Hepatic stellate cell (primary cell): ENCODE data around the gene TMEM18.

Experiments used
- DNase-seq: peaks from one replicate; pipeline ENCODE4 v3.0.0; 2011; ENCODE audit warnings: low spot score

TMEM18 gene

GRCh38 chr2:633371-633770 lies 43.8 kb downstream of the TMEM18 start:
- no peak for DNase-seq

DNA sequence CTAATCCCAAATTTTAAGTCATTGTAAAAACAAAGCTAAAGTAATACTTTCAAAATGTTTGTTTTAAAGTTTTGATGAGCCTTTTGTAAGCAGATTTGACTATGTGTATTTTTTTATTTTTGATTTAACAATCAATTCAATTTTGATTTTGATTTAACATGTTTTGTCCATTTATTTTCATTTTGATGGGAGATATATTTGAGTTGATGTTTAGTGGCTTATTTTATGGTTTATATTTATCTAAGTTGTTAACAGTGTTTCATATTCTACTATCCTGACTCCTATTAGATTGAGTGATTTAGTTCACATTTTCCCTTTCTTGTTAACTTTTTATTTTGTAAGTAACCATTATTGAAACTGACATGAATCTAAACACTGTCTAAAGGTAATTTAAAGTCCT lies 44.7 kb downstream of the TMEM18 start:
- no peak for DNase-seq

DNA sequence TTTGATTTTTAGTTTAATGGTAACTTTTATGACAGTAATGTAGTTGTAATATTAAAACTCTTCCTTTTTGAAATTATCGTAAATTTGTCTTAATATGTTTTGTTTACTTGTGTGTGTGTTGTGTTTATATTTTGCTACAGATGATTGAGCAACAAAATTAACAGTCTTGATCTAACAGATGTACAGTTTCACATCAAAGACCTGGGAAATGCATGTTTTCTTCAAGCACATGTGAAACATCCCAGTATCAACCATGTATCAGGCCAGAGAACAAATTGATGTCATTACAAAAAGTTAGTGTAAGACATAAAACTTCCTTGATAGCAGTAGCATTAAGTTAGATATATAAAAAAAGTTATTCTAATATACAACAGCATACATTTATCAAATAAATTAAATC lies 45.5 kb downstream of the TMEM18 start:
- DNase-seq: no peak

DNA sequence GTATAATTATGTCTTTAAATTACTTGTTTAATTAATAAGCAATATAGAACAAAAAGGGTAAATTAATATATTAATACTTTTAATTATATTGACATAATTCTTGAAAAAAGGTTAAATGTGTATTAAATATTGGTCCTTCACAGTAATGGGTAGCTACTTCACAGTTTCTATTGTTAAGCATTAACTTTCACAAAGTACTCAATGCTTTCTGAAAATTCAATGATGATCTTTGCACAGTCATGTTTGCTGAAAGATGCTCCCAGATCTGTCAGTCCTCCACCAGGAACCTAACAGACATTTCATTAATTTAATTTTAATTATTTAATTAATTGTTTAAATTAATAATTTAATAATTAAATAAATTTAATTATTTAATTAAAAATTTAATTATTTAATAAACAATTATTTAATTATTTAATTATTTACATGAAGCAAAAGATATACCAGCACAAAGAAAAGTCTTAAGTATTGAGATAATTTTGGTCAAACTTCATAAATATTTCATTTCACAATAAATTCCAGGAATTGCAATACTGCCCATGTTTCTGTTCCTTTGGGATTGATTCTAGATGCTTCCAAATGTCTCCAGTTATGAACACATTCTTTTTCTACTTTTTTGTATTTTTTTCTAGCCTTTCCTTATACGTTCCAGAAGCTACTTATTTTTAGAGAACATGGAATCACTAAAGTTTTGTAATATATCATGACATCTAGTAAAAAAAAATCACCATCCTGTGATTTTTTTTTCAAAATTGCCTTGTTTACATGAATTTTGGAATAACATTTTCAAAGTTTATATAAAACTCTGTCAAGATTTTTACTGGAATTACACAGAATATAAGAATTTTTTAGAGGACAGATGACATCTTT lies 46.5 kb downstream of the TMEM18 start:
- no peak for DNase-seq

DNA sequence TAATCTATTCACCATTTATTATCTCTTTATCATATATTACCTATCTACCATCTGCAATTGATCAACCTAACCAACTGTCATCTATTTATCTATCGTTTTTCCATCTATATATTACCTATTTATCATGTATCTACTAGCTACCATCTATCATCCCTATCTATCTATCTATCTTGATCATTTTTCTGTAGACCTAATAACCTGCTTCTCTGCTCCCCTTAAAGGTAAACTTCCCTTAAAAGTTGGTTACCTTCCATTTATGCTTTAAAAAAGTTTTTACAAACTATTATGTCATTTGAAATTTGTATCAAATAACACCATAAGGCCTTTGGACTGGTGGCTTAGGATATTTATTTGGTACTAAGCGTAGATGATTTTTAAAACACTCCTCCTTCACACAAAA lies 47.2 kb downstream of the TMEM18 start:
- DNase-seq: no peak

DNA sequence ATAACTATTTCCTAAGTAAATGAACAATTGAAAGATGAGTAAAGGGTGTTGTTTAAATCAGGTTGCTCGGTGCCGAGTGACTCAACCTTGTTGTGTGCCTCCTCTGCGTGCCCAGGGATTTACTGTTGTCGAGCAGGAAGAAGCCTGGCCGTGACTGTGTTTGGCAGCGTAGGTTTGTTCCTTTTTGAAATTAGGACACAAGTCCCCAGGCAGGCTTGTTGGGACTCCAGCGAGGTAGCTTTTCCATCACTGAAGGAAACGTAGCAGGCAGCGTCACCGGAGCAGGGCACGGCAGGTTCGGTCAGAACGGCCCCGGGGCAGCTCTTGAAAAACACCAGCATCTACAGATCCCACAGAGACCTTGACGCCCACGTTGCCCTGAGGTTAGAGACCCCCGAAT lies 48.6 kb downstream of the TMEM18 start:
- DNase-seq: no peak

DNA sequence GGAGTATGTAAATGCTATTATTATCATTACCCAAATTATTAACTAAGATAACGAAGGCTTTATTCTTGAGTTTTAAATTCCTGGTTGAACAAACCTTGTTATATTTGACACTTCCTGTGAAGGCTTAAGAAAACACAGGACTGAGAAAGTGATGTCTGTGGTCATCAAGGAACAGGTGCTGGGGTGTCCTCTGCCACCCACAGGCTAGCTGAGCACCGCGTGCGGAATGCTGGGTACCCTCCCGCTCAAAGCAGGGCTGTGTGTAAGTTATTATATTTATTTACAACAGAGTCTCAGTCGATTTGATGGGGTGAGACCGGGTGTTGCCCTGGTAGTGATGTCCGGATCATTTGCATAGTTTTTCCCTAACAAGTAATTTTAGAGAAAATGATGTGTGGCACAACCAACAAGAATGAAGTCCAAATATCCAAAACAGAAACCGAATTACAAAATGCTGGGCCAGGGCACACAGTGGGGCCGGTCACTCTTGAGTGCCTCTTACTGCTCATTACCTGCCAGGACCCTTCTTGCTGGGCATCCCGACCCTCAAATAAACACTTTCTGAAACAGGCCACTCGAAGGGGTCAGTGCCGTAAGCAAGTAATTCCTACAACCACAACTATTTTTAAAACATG lies 49.2 kb downstream of the TMEM18 start:
- no peak for DNase-seq

DNA sequence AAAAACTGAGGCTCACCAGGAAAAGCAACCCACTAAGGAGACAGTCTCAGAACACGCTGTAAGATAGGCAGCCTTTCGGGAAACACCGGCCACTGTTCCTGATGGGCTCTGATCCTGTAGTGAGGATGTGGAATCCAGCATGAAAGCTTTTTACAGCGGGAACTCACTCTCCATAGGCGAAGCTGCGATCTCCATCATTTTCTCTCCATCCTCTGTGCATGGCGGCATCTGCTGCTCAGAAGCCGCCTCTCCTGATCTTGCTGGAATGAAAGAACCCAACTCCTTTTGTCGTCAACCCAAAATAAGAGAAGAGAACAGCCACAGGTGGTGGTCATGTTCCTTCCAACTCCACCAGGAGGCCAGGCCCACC lies 49.9 kb downstream of the TMEM18 start:
- no peak for DNase-seq

GRCh38 chr2:626491-627339 lies 50.5 kb downstream of the TMEM18 start:
- no peak for DNase-seq

GRCh38 chr2:625415-626333 lies 51.5 kb downstream of the TMEM18 start:
- no peak for DNase-seq

DNA sequence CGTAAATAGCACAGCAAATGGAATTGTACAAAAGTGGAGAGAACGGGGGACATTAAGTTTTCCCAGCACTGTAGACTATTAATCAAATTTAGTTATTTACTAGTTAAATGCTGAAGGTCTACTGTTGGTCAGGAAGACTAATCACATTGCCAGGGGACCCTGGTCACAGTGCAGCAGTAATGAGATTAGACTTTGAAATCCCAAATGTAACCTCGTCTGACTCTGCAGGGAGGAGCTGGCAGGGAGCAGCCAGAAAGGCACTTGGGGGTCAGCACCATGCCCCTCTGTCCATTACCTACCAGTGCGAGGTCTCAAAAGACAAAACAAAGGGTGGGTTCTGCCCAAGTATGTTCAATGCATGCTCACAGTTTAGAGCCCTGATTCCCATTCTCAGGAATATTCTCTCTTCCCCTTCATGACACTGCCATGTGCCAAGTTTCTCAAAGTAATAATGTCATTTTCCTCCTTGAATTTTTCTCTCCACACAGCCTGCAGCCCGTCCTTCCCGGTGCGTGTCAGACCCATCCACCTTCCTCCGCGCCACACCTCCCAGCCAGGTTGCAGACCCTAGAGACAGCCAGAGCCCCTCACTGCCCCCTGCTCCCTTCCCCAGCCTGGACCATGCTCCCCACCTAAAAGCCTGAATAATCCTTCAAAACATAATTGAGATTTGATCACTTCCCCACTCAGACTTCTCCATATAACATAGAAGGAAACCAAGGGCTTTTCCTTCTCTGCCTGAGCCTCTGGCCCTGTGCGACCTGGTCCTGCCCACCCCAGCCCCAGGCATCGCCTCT lies 52.5 kb downstream of the TMEM18 start:
- DNase-seq: no peak

DNA sequence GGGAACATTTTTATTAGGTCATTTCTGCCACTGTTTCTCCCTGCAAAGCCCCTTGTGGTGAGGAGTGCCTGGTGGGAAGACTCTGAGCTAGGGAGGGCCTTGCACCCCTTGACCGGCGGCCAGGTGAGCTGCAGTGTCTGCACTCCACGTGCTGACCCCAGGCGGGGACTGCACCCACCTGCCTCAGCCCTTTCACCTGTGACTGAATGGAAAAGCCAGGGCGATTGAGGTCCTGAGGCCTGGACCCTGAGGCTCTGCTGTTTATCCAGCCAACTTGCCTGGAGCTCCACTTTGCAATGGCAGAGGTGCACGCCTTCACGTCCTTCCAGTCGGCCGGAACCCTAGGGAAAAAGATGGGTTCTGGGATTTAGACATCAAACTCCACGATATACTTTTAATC lies 53.1 kb downstream of the TMEM18 start:
- no peak for DNase-seq

- no peak for DNase-seq
Measured at GRCh38 chr2:623130-623922, 53.9 kb downstream of the TMEM18 start.

GRCh38 chr2:622357-622756 lies 54.8 kb downstream of the TMEM18 start:
- DNase-seq: no peak

GRCh38 chr2:621303-622099 lies 55.7 kb downstream of the TMEM18 start:
- DNase-seq: no peak

DNA sequence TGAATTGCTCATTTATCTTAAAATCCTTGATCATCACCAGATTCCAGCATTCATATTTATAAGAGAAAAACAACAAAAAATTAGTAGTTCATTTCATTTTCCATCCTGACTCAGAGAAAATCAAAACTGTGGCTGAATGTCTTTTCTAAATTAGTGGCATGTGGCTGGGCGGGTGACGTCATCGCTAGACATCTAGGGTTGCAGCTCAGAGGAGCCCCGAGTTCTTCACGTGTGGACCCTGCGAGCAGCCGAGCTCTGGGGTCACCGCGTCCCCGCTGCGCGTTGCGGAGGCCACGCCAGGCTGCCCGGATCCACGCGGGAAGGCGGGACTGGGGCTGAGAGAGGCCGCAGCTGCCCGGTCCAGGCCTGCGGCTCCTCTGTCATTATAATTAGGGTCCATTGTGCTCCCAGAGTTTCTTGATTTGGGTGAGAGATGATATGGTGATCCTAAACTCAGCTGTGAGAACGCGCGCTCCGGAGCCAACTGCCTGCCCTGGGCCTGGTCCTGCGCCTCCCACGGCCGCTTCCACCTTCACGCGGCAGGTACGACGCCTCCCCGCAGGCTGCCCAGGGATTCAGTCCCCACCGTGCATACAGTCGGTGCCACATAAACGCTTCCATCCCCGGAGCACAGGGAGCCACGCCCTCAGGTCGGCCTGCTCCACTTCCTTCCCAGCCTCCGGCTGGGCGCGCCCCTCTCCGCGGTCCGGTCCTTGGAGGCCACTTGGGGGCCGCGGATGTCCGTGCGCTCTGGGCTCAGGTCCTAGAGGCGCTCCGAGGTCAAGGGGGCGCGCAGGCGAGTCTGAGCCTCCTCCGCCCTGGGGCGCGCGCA lies 56.5 kb downstream of the TMEM18 start:
- DNase-seq: no peak

GRCh38 chr2:620004-620403 lies 57.2 kb downstream of the TMEM18 start:
- DNase-seq: no peak

DNA sequence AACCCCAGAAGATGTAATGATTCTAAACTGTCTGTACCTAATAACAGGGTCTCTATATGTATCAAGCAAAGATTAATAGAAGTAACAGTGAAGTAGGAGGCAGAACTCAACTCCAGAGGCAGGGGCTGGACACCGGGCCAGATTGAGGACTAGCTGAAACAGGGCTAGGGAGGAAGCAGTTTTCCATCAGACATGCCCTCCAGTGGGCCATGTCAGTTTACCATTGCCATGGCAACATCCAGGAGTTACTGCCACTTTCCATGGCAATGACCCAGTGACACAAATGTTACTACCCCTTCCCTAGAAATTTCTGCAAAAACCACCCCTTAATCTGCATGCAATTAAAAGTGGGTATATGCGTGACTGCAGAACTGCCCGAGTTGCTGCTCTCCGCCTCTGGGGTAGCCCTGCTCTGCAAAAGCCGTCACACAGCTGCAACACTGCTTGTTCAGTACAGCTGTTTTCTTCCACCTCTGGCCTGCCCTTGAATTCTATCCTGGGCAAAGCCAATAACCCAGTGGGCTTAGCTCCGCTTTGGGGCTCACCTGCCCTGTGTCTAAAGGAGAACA lies 58.7 kb downstream of the TMEM18 start:
- no peak for DNase-seq
